ENCODE results near the gene CACNA1C.

GRCh38 chr12:2586156-2587038, 533.6 kb downstream of the CACNA1C start:
- TF ChIP-seq CTCF (IDR thresholded peaks at IDR 0.05) (no peak), EP300 (IDR thresholded peaks at IDR 0.05) (no peak), POLR2A (IDR thresholded peaks at IDR 0.05; ENCODE audit: low read depth) (no peak)
